ENCODE results near the gene SLC11A1. TPM values are rescaled to one million over a fixed set of nuclear protein-coding genes. Genes with fewer than 3 reads are reported as not detected.
A peak's percentile ranks its signal among the peaks of the same experiment; 100 is the strongest.

SLC11A1 gene
- total RNA-seq, 1 experiment from 2014 or later, result 0.08 TPM

DNA sequence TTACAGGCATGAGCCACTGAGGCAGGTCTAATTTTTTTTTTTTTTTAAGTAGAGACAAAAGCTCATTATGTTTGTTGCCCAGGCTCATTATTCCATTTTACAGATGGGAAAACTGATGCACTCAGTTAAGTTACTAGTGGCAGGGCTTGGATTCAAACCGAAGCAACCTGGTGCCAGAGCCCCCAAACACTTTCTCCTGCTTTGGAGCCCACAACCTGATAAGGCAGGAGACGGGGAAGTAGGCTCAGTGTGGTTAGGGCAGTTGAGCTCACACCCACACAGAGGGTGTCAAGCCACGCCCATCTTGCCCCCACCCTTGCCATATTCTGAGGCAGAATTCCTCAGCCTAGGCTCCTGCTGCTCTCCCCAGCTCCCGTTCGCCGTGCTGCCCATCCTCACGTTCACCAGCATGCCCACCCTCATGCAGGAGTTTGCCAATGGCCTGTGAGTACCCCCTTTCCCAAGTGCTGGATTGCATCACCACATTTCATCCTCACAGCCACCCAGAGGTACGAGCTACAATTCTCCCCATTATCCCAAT is 11.7 kb downstream of the SLC11A1 start:
- DNase-seq (ENCODE audit: low read depth), result no peak

DNA sequence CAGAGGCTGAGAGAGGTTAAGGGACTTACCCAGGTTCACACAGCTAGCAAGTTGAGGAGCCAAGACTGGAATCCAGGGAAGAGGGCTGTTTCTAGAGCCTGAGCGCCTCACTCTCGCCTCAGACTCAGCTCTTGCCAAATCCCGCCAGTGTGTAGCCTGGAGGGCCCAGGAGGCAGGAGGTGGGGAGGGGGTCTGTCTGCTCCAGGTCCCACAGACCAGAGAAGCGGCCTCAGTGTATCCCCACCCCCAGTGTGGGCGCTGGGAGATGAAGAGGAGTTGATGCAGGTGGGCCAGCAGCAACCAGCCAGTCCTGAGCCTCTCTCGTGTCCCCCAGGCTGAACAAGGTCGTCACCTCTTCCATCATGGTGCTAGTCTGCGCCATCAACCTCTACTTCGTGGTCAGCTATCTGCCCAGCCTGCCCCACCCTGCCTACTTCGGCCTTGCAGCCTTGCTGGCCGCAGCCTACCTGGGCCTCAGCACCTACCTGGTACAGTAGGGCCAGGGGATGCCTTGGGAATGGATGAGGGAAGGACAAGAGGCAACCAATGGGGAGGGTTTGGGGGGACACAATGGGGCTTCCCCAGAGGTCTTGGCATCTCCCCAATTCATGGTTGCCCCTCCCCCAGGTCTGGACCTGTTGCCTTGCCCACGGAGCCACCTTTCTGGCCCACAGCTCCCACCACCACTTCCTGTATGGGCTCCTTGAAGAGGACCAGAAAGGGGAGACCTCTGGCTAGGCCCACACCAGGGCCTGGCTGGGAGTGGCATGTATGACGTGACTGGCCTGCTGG is 12.4 kb downstream of the SLC11A1 start:
- DNase-seq (ENCODE audit: low read depth), result no peak

DNA sequence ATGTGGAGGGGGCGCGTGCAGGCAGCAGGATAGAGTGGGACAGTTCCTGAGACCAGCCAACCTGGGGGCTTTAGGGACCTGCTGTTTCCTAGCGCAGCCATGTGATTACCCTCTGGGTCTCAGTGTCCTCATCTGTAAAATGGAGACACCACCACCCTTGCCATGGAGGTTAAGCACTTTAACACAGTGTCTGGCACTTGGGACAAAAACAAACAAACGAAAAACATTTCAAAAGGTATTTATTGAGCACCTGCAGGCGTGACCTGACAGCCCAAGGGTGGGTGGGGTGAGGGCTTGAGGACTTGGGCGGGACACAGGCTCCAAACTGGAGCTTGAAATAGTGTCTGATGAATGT is 13.0 kb downstream of the SLC11A1 start:
- DNase-seq (ENCODE audit: low read depth), result no peak

DNA sequence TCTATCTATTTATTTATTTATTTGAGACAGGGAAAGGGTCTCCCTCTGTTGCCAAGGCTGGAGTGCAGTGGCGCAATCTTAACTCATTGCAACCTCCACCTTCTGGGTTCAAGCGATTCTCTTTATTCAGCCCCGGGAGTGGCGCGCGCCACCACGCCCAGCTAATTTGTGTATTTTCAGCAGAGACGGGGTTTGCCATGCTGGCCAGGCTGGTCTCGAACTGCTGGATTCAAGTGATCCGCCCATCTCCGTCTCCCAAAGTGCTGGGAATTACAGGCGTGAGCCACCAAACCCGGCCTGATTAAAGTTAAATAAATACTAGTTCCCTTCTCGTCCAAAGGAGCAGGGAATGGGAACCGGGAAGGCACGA is 13.4 kb downstream of the SLC11A1 start:
- DNase-seq (ENCODE audit: low read depth), result no peak

DNA sequence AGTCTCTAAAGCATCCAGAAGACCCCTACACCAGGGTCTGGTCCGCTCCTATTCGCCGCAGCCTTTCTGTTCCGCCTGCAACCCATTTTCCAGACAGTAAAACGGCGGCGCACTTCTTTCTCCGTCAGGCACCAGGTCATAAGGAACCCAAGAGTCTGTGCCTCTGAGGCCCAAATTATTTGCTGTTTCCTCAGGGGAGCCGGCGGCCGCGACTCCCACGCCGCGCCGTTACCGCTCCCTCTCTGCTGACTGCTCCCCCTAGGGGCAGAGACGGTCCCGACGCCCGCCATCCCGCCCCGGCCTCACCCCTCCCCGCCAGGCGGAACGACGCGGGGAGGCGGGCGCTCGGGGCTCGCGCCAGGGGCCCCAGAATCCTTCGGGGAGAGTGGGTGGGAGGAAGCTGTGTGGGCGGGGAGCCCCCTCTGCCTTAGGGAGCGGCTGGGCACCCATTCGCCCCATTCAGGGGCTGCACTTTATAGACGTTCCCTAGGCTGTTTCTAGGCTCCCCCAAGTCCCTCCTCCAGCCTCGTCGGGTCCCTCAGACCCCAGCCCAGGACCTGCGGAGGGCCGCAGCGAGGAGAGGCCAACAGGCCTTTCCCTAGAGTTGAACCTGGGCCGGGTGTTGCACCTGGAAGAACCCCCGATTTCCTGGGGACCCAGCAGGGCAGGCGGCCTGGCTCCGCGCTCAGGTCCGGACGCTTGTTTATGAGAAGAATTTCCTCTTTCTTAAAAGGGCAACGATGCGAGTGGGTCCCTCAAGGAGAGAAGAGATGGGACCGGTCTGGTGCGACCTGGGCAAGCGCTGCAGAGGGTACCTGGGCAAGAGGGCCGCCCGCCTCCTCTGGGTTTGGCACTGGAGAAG is 14.0 kb downstream of the SLC11A1 start:
- peak; percentile 92 for DNase-seq (ENCODE audit: low read depth)

DNA sequence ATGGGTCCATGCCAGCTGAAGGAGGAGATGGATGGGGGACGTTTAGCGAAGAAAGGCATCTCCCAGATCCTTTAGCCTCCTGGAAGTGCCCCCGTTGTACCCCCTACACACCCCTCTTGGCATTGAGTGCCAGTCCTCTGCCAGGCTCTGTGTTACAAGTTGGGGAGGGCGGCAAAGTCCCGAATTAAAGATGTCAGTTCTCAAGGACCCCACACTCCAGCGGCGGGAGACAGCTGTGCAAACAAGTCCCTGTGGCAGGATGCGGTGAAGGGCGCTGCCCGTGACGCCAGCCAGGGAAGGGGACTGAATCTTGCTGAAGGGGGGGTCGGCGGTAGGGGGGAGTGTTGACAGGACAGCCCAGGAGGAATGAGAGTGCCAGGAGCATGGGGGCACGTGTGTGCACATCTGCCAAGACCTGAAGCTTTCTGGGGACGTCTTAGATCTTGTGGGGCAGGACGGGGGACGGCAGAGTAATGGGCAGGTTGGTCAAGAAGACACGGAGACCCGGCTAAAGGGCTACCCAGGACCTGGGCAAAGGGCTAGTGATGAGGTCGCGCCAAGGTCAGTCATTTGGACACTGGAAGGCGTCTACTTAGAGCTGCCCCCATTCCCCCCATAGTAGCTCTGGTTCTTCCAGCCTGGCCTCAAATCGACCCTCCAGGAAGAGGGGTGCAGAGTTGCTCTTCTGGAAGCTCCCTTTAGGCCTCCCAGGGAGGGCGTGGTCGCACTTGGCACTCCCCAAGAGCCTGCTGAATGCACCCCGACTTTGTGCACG is 14.8 kb downstream of the SLC11A1 start:
- peak; percentile 66 for DNase-seq (ENCODE audit: low read depth)

DNA sequence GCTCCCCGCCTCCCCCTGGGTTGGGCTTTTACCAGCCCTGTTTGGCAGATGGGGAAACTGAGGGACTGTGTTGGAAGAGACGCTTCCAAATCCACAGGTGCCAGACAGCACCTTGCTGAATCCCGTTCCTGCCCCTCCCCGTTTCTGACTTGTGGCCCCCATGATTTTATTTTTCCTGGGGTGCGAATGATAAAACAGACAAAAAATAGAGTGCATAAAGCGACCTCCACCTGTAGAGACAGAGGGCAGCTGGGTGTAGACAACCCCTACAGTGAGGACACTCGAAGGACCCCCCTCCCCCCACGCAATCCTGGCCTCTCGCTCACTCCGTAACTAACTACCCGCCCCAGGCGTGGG is 15.4 kb downstream of the SLC11A1 start:
- no peak for DNase-seq (ENCODE audit: low read depth)

DNA sequence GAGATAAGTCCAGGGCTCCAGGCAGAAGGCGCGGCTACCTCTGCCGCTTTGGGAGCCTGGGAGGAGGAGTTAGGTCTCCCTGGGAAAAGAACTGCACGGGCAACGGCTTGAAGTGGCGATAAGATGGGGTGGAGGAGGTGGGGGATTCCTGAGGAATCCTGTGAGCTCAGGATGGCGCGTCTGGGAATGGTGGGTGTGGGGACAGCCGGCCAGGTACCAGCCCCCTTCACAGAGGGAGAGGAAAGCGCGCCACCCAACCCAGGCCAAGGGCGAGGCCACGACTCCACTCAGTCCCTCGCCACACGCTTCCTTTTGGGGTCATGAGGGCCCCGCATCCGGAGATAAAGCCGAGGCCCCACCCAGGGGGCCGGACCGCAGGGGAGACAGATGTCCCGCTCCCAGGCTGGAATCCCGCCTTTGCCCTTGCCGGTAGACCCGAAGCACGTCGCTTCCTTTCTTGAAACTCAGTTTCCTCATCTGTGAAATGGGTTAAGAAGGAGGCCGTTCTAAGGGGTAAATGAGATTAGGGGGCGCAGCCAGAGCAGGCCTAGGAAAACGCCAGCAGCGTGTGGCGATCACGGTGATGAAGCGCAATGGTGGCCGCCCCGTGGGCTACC is 15.9 kb downstream of the SLC11A1 start:
- no peak for DNase-seq (ENCODE audit: low read depth)

DNA sequence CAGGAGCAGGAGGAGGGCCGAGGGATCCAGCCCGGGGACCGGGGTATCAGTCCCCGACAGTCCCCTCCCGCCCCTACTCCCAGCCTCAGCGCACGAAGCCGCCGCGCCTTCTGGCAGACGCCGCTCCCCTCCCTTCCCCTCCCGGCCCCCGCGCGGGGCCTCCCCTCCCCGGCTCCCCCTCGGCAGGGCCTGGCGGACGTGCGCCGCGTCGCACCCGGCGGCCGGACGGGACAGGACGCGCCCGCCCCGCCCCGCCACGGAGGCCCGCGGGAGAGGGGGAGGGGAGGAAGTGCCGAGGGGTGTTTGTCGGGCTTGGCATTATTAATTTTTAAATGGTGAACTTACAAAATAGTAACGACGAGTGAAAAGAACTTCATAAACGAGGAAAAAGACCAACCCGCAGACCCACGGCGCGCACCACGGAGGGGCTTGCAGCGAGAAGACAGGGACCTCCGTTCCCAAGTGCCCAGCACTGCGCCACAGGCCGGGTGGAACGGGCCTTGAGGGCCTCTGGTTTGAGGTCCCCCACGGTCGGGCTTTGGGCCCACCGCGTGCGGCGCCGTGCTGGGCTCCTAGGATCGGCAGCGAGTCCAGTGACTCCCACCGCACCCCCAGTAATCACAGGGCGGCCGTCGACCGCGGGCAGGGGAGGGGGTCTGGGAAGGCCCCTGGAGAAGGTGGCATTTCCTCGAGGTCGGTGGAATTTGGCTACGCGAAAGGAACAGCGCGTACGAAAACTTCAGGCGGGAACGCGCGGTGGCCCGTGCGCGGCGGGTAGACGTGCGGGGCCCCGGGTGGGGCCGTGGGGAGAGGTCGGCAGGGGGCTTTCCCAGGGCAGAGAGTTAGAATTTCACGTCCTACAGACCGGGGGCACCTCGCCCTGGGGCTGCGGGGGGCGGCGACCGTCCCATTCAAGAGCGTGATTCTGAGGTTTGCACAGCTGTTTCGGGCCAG is 16.6 kb downstream of the SLC11A1 start:
- no peak for DNase-seq (ENCODE audit: low read depth)

DNA sequence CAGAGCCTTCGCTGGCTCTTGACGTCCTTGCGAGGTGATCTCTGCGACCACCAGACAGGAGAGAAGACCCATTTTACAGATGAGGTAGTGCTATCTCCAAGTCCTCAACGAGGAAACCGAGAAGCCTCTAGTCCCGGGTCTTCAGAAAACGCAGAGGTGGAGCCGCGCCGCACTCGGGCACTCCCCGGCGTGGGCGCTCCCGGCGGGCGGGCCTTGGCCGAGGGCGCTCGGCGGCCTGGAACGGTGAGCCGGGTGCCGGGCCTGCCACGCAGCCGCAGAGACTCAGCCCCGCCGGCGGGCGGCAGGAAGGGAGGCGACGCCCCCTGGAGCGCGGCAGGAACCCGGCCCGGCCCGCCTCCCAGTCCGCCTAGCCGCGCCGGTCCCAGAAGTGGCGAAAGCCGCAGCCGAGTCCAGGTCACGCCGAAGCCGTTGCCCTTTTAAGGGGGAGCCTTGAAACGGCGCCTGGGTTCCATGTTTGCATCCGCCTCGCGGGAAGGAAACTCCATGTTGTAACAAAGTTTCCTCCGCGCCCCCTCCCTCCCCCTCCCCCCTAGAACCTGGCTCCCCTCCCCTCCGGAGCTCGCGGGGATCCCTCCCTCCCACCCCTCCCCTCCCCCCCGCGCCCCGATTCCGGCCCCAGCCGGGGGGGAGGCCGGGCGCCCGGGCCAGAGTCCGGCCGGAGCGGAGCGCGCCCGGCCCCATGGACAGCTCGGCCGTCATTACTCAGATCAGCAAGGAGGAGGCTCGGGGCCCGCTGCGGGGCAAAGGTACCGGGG is 17.5 kb downstream of the SLC11A1 start, which contains the start of gene CTDSP1:
Gene CTDSP1 (plus strand): TSS at position 478 of the 776 bp plus-strand sequence. CDS start 223 bp downstream, at position 701.
- DNase-seq (ENCODE audit: low read depth), result peak; percentile 94

DNA sequence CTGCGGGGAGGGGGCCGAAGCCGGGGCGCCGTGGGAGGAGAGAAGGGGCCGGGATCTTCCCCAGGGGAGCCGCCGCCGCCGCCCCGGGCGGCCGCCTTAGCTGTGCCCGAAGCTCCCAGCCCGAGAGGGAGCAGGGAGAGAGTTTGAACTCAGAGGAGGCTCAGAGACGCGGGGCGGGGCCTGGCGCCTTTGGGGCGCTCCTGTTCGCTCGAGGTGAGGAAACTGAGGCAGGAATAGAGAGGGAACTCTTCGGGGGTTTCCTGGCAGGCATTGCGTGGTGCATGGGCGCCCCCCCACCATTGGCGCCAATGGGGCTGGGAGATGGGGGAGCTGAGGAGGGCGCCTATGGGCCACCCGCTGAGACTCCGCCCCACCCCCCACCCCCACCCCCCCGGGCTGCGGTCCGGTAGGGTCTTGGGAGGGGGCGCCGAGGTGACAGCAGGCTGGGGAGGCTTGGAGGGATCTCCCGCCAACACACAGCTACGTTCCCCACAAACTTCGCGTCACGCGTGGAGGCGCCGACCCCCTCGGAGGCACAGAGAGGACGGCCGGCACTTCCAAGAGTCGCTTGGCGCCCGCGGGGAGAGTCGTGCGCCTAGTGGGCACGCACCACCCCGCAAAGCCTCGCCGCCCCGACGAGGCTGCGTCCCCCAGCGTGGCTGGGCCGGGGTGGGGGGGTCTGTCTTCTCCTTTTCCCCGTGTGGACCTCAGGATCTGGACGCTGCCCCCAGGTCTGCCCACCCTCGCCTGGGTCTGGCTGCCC is 18.3 kb downstream of the SLC11A1 start:
- no peak for DNase-seq (ENCODE audit: low read depth)

DNA sequence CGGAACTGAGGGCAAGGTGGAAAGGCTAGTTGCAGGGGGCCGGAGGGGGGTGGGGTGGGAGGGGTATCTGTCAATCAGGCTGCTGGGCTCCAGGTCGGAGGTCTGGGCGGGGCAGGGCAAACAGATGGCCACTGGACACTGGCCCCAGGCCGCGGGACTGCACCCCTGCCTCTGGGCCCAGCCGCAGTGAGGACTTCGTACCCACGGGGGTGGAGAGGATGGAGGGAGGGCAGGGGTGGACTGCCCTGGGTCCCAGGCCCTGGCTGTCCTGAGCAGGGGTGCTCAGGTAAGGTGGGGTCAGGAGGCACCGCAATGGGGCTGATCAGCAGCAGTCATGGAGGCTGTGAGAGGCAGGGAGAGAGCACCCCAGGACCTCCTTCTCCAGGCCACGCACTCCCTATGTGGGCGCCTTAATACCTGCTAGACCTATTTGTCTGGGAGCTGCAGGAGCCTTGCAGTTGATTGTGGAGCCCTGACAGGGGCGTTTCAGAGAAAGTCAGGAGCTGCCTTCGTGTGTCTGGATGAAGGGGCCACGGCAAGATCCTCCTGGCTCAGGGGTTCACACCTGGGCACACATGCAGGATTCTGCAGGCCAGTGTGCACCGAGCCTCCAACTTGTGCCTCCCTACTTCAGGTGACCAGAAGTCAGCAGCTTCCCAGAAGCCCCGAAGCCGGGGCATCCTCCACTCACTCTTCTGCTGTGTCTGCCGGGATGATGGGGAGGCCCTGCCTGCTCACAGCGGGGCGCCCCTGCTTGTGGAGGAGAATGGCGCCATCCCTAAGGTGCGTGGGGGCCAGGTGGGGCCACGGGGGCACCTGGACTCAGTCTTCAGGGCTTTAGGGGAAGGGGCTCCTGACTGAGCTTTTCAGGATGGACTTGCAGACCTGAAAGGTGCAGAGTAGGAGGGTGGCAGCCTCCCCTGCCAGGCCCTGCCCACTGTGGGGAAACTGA is 19.1 kb downstream of the SLC11A1 start:
- no peak for DNase-seq (ENCODE audit: low read depth)

DNA sequence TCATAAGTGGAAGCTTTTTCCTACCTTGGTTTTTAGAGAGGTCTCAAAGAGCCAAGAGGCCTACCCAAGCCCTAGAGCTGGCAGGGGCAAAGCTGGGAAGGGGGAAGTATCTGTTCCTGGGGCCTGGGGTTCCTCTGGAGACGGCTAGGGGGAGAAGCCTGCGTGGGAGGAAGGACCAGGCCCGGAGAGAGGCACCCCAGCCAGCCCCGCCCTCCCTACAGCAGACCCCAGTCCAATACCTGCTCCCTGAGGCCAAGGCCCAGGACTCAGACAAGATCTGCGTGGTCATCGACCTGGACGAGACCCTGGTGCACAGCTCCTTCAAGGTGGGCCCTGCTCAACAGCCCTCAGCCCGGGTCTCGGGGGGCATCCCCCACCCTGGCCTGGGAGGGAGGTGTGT is 19.8 kb downstream of the SLC11A1 start:
- DNase-seq (ENCODE audit: low read depth), result no peak

DNA sequence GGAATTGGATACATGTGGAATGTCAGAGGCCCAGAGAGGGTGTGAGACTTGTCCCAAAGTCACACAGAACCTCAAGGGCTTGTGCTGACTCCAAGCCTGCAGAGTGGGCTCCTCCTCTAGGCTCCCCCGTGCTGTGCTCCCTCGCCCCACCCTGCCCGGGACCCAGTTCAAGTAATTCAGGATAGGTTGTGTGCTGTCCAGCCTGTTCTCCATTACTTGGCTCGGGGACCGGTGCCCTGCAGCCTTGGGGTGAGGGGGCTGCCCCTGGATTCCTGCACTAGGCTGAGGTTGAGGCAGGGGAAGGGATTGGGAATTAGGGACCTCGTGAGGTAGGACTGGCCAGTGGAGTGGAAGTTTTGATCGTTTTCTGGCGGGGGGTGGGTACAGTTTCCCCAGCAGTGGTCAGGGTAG is 20.4 kb downstream of the SLC11A1 start:
- DNase-seq (ENCODE audit: low read depth), result no peak

DNA sequence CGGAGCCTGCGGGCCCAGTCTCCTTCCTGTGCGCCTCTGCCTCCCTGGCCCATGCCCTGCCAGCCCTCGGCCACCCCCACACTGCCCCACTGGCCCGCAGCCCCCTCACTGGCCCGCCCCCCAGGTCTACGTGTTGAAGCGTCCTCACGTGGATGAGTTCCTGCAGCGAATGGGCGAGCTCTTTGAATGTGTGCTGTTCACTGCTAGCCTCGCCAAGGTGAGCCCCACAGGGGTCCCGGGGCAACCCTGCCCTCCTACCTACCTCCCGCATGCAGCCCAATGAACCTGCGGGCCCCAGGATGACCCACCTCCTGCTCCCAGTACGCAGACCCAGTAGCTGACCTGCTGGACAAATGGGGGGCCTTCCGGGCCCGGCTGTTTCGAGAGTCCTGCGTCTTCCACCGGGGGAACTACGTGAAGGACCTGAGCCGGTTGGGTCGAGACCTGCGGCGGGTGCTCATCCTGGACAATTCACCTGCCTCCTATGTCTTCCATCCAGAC is 20.9 kb downstream of the SLC11A1 start:
- no peak for DNase-seq (ENCODE audit: low read depth)

DNA sequence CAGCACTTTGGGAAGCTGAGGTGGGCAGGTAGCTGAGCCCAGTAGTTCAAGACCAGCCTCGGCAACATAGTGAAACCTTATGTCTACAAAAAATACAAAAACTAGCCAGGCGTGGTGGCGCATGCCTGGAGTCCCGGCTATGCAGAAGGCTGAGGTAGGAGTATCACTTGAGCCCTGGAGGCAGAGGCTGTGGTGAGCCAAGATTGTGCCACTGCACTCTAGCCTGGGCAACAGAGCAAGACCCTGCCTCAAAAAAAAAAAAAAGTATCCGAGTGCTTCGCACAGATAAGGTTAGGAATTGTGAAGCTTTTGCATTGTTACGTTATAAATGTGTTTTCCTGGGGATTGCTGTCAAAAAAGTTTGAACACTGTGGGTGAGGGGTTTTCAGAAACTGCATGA is 21.7 kb downstream of the SLC11A1 start:
- DNase-seq (ENCODE audit: low read depth), result no peak
